Measurements from ENCODE around the gene IRX1. TPM values are rescaled to one million over a fixed set of nuclear protein-coding genes. Genes with fewer than 3 reads are reported as not detected.

The IRX1 gene
- total RNA-seq, 2 experiments from 2014 or later, result not detected

DNA sequence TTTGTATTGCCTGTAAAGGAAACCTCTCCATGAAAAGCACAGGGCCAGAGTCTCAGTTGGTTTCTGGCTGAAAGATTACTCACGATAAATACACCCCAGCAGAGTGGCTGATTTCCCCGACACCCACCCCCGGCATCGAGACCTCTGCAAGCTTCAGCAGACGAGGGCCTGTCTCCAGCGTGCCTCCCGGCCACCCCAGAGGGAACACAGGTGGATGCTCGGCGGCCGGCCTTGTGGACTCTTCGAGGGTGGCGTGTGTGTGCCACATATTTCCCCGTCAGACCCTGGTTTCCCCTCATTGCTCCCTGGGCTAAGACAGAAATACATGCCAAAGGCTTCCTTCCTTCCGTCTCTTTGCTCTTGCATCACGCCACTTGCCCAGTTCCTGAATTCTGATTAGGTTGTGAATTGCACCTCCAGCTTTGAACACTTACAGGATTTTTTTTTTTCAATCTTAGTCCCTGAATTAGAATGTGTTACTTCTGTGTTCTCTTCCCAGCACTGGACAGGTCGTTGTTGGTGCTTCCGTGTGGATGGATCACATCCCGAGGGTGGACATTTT, 13.6 kb downstream of the IRX1 start:
- Mint-ChIP-seq H3K27ac (no peak overlapping the region), H3K4me1 (ENCODE audit: low read depth) (no peaks in the 10 kb centered on the region), H3K36me3 (ENCODE audit: low read depth) (no peaks in the 10 kb centered on the region), H3K9me3 (no peaks in the 10 kb centered on the region), H3K4me3 (no peak overlapping the region), H3K27me3 (peaks cover 24% of the 10 kb centered on the region)
- intact Hi-C loops (cut with micrococcal nuclease), result no loop called here
- no peak for TF ChIP-seq CTCF (IDR thresholded peaks at IDR 0.05)
- ChIA-PET POLR2A (no interaction called here), CTCF (no interaction called here)
- DNase-seq (no peak), ATAC-seq (no peak)

GRCh38 chr5:3612591-3613042, 17.0 kb downstream of the IRX1 start:
- CTCF ChIA-PET, result no interaction called here
- no peak overlapping the region for H3K4me3 Mint-ChIP-seq
- no peaks in the 10 kb centered on the region for H3K9me3 Mint-ChIP-seq
- H3K27ac Mint-ChIP-seq, result no peak overlapping the region
- no peaks in the 10 kb centered on the region for H3K4me1 Mint-ChIP-seq (ENCODE audit: low read depth)
- intact Hi-C loops (cut with micrococcal nuclease), result no loop called here
- POLR2A ChIA-PET, result no interaction called here
- peaks cover 13% of the 10 kb centered on the region for H3K27me3 Mint-ChIP-seq
- DNase-seq, result no peak
- no peak for TF ChIP-seq CTCF (IDR thresholded peaks at IDR 0.05)
- no peak for ATAC-seq
- no peaks in the 10 kb centered on the region for H3K36me3 Mint-ChIP-seq (ENCODE audit: low read depth)

GRCh38 chr5:3613726-3614125, 18.1 kb downstream of the IRX1 start:
- POLR2A ChIA-PET, result no interaction called here
- ATAC-seq, result no peak
- intact Hi-C loops (cut with micrococcal nuclease), result no loop called here
- Mint-ChIP-seq H3K9me3 (no peaks in the 10 kb centered on the region), H3K27me3 (peaks cover 8% of the 10 kb centered on the region), H3K4me3 (no peak overlapping the region), H3K36me3 (ENCODE audit: low read depth) (no peaks in the 10 kb centered on the region), H3K27ac (no peak overlapping the region), H3K4me1 (ENCODE audit: low read depth) (no peaks in the 10 kb centered on the region)
- no peak for DNase-seq
- no peak for TF ChIP-seq CTCF (IDR thresholded peaks at IDR 0.05)
- CTCF ChIA-PET, result no interaction called here

GRCh38 chr5:3615217-3615616, 19.6 kb downstream of the IRX1 start:
- no peaks in the 10 kb centered on the region for H3K27me3 Mint-ChIP-seq
- DNase-seq (no peak), ATAC-seq (no peak)
- intact Hi-C loops (cut with micrococcal nuclease), result no loop called here
- CTCF ChIA-PET, result no interaction called here
- no peak for TF ChIP-seq CTCF (IDR thresholded peaks at IDR 0.05)
- H3K9me3 Mint-ChIP-seq, result no peaks in the 10 kb centered on the region
- no peaks in the 10 kb centered on the region for H3K4me1 Mint-ChIP-seq (ENCODE audit: low read depth)
- H3K27ac Mint-ChIP-seq, result no peak overlapping the region
- POLR2A ChIA-PET, result no interaction called here
- H3K36me3 Mint-ChIP-seq (ENCODE audit: low read depth), result no peaks in the 10 kb centered on the region
- no peak overlapping the region for H3K4me3 Mint-ChIP-seq

GRCh38 chr5:3615829-3616228, 20.2 kb downstream of the IRX1 start:
- Mint-ChIP-seq H3K36me3 (ENCODE audit: low read depth) (no peaks in the 10 kb centered on the region), H3K9me3 (no peaks in the 10 kb centered on the region), H3K4me3 (no peak overlapping the region), H3K27me3 (no peaks in the 10 kb centered on the region), H3K27ac (no peak overlapping the region), H3K4me1 (ENCODE audit: low read depth) (no peaks in the 10 kb centered on the region)
- ChIA-PET CTCF (no interaction called here), POLR2A (no interaction called here)
- DNase-seq, result no peak
- no peak for TF ChIP-seq CTCF (IDR thresholded peaks at IDR 0.05)
- ATAC-seq, result no peak
- intact Hi-C loops (cut with micrococcal nuclease), result no loop called here
